Mesenchymal stem cell (in vitro differentiated cells and primary cell): Measurements from ENCODE around the gene KDM3A.

Experiments used
- DNase-seq: peaks from one replicate; pipeline ENCODE4 v3.0.0-alpha.2; 2013
- H2AFZ ChIP-seq: one replicate; pipeline ENCODE4 v1.6.1; 2013; ENCODE audit warnings: low read depth, mild to moderate bottlenecking, control low read depth, inconsistent platforms, low read length, moderate library complexity
- H2AK5ac ChIP-seq: 2 replicates; pipeline ENCODE4 v1.6.1; 2013; ENCODE audit warnings: low read length, moderate library complexity, mild to moderate bottlenecking, inconsistent platforms; ENCODE audit not compliant: severe bottlenecking
- H2BK120ac ChIP-seq: one replicate; pipeline ENCODE4 v1.6.1; 2013; ENCODE audit warnings: low read depth, mild to moderate bottlenecking, inconsistent platforms, low read length, moderate library complexity
- H2BK12ac ChIP-seq, 2 experiments: one replicate each; pipeline ENCODE4 v1.6.1; 2013; ENCODE audit warnings: inconsistent platforms in 2 of 2, low read length in 2 of 2, mild to moderate bottlenecking in 2 of 2, moderate library complexity in 2 of 2, control low read depth in 1 of 2
- H2BK15ac ChIP-seq: one replicate; pipeline ENCODE4 v1.6.1; 2013; ENCODE audit warnings: mild to moderate bottlenecking, low read depth, inconsistent platforms; ENCODE audit not compliant: poor library complexity, severe bottlenecking
- H2BK5ac ChIP-seq: 2 replicates; pipeline ENCODE4 v1.6.1; 2013; ENCODE audit warnings: low read depth, mild to moderate bottlenecking, low read length, control low read depth, inconsistent platforms; ENCODE audit not compliant: poor library complexity, severe bottlenecking
- H3K14ac ChIP-seq, 2 experiments: one replicate each; pipeline ENCODE4 v1.6.1; 2013; ENCODE audit warnings: inconsistent platforms in 2 of 2, low read length in 2 of 2, control low read depth in 1 of 2, mild to moderate bottlenecking in 1 of 2, moderate library complexity in 1 of 2
- H3K18ac ChIP-seq, 2 experiments: one replicate each; pipeline ENCODE4 v1.6.1; 2013; ENCODE audit warnings: inconsistent platforms in 2 of 2, low read length in 2 of 2, control low read depth in 1 of 2, low read depth in 1 of 2, mild to moderate bottlenecking in 1 of 2
- H3K23ac ChIP-seq, 2 experiments: one replicate each; pipeline ENCODE4 v1.6.1; 2013; ENCODE audit warnings: inconsistent platforms in 2 of 2, low read length in 2 of 2, mild to moderate bottlenecking in 2 of 2, moderate library complexity in 2 of 2, control low read depth in 1 of 2
- H3K27ac ChIP-seq: 2 replicates; pipeline ENCODE4 v1.5.1; 2013; ENCODE audit warnings: mild to moderate bottlenecking, moderate library complexity, low read length, control low read depth, inconsistent platforms; ENCODE audit not compliant: poor library complexity, severe bottlenecking
- H3K27me3 ChIP-seq, 2 experiments: 2 replicates each; pipeline versions ENCODE4 v1.6.1 to v1.7.0; 2013; ENCODE audit warnings: low read length in 2 of 2, mild to moderate bottlenecking in 2 of 2, moderate library complexity in 2 of 2, control low read depth in 1 of 2, inconsistent platforms in 1 of 2; ENCODE audit not compliant: control insufficient read depth in 1 of 2, insufficient read depth in 1 of 2
- H3K36me3 ChIP-seq, 2 experiments: 2 replicates each; pipeline versions ENCODE4 v1.6.1 to v1.7.0; 2013; ENCODE audit warnings: low read length in 2 of 2, control low read depth in 1 of 2, inconsistent platforms in 1 of 2, low read depth in 1 of 2, mild to moderate bottlenecking in 1 of 2; ENCODE audit not compliant: insufficient read depth in 2 of 2, control insufficient read depth in 1 of 2
- H3K4ac ChIP-seq, 2 experiments: one replicate each; pipeline ENCODE4 v1.6.1; 2013; ENCODE audit warnings: inconsistent platforms in 2 of 2, low read length in 2 of 2, mild to moderate bottlenecking in 2 of 2, moderate library complexity in 2 of 2, control low read depth in 1 of 2, low read depth in 1 of 2
- H3K4me1 ChIP-seq: 2 replicates; pipeline ENCODE4 v1.6.1; 2013; ENCODE audit warnings: low read depth, low read length, control low read depth; ENCODE audit not compliant: control insufficient read depth, insufficient read depth
- H3K4me2 ChIP-seq: 2 replicates; pipeline ENCODE4 v1.6.1; 2013; ENCODE audit warnings: low read length, mild to moderate bottlenecking, inconsistent platforms; ENCODE audit not compliant: poor library complexity, severe bottlenecking
- H3K4me3 ChIP-seq, 2 experiments: 2 replicates each; pipeline versions ENCODE4 v1.5.1 to v1.7.0; 2013; ENCODE audit warnings: low read length in 2 of 2, mild to moderate bottlenecking in 2 of 2, control low read depth in 1 of 2, low read depth in 1 of 2; ENCODE audit not compliant: insufficient read depth in 1 of 2
- H3K79me1 ChIP-seq: replicated peaks from 2 replicates; pipeline ENCODE4 v1.6.1; 2013; ENCODE audit warnings: mild to moderate bottlenecking, control low read depth, low read length, inconsistent platforms; ENCODE audit not compliant: poor library complexity, severe bottlenecking
- H3K9ac ChIP-seq: 2 replicates; pipeline ENCODE4 v1.7.0; 2013; ENCODE audit warnings: mild to moderate bottlenecking, low read length, moderate library complexity
- H3K9me3 ChIP-seq: 2 replicates; pipeline ENCODE4 v1.7.0; 2013; ENCODE audit warnings: mild to moderate bottlenecking, low read length; ENCODE audit not compliant: control insufficient read depth
- H4K8ac ChIP-seq: one replicate; pipeline ENCODE4 v1.6.1; 2013; ENCODE audit warnings: inconsistent platforms, mild to moderate bottlenecking, low read length, moderate library complexity
- H4K91ac ChIP-seq: one replicate; pipeline ENCODE4 v1.6.1; 2013; ENCODE audit warnings: mild to moderate bottlenecking, low read length, inconsistent platforms
- WGBS: methylation state at CpG from one replicate; pipeline ENCODE4 v1.1.7; 2013; ENCODE audit warnings: mixed read lengths; 5-methylcytosine and 5-hydroxymethylcytosine counted together

KDM3A gene

GRCh38 chr2:86520153-86520552, 79.0 kb downstream of the KDM3A start:
- Histone ChIP-seq H3K9me3 (peaks cover 7% of the 10 kb centered on the region), H3K4me1 (no peaks in the 10 kb centered on the region), H3K9ac (no peak overlapping the region), H3K18ac (no peak overlapping the region), H3K79me1 (peaks cover 13% of the 10 kb centered on the region), H3K4me3 (no peak overlapping the region), H3K27ac (no peak overlapping the region), H3K23ac (no peak overlapping the region), H2BK15ac (no peak overlapping the region), H4K91ac (no peak overlapping the region), H3K4ac (no peak overlapping the region), H2BK120ac (no peak overlapping the region), H2AK5ac (no peak overlapping the region), H4K8ac (no peak overlapping the region), H2BK12ac (no peak overlapping the region), H3K4me2 (no peak overlapping the region), H3K36me3 (peaks cover 0 to 15% of the 10 kb centered on the region in 2 experiments), H3K14ac (no peak overlapping the region), H2AFZ (no peak overlapping the region), H3K27me3 (no peaks in the 10 kb centered on the region), H2BK5ac (no peak overlapping the region)
- no peak for DNase-seq
- no CpG with 5 or more reads among the region's 1 CpG for WGBS

- Histone ChIP-seq H3K27me3 (no peaks in the 10 kb centered on the region), H3K23ac (no peak overlapping the region), H4K91ac (no peak overlapping the region), H3K18ac (no peak overlapping the region), H3K9ac (no peak overlapping the region), H3K27ac (no peak overlapping the region), H4K8ac (no peak overlapping the region), H3K14ac (no peak overlapping the region), H2AFZ (no peak overlapping the region), H2BK120ac (no peak overlapping the region), H2AK5ac (no peak overlapping the region), H2BK5ac (no peak overlapping the region), H3K36me3 (peaks cover 0 to 32% of the 10 kb centered on the region in 2 experiments), H3K4me3 (no peak overlapping the region), H3K4me1 (no peaks in the 10 kb centered on the region), H3K79me1 (peaks cover 11% of the 10 kb centered on the region), H3K9me3 (peaks cover 7% of the 10 kb centered on the region), H2BK15ac (no peak overlapping the region), H2BK12ac (no peak overlapping the region), H3K4ac (no peak overlapping the region), H3K4me2 (no peak overlapping the region)
- no peak for DNase-seq
- WGBS = 100% methylated on average over 1 of the region's 1 CpG
These were observed 80.8 kb downstream of the KDM3A start for GRCh38 chr2:86521922-86522321.

DNA sequence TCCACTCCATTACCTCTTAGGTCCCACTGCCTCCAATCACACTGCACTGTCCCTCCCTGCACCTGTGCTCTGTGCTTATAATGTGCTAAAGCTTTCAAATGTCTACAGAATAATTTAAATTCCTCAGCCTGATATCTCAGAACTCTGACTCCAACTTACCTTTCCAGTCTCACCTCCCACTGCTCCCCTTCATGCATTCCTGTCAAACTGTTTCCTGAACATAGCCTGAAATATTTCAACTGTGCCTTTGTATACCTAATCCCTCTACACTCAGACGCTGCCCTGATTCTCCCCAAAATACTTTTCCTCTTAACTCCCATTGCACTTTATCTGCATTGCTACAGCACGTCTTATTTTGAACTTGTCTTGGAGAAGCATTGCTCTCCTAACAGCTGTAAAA, 81.5 kb downstream of the KDM3A start:
- H3K9me3 ChIP-seq = peaks cover 7% of the 10 kb centered on the region
- no peak overlapping the region for H2BK120ac ChIP-seq
- H4K91ac ChIP-seq = no peak overlapping the region
- H3K27me3 ChIP-seq = no peaks in the 10 kb centered on the region
- H2BK15ac ChIP-seq = no peak overlapping the region
- no peak overlapping the region for H3K9ac ChIP-seq
- no peak overlapping the region for H2BK5ac ChIP-seq
- no peak overlapping the region for H3K23ac ChIP-seq
- H2AFZ ChIP-seq = no peak overlapping the region
- no peak overlapping the region for H3K4me3 ChIP-seq
- no peaks in the 10 kb centered on the region for H3K4me1 ChIP-seq
- no peak overlapping the region for H3K14ac ChIP-seq
- H2BK12ac ChIP-seq = no peak overlapping the region
- H3K27ac ChIP-seq = no peak overlapping the region
- H3K4ac ChIP-seq = no peak overlapping the region
- no peak overlapping the region for H4K8ac ChIP-seq
- peaks cover 9% of the 10 kb centered on the region for H3K79me1 ChIP-seq
- WGBS = 93% methylated on average over 2 of the region's 2 CpGs
- H3K36me3 ChIP-seq = peaks cover 0 to 40% of the 10 kb centered on the region in 2 experiments
- H2AK5ac ChIP-seq = no peak overlapping the region
- DNase-seq = no peak
- no peak overlapping the region for H3K4me2 ChIP-seq
- no peak overlapping the region for H3K18ac ChIP-seq

DNA sequence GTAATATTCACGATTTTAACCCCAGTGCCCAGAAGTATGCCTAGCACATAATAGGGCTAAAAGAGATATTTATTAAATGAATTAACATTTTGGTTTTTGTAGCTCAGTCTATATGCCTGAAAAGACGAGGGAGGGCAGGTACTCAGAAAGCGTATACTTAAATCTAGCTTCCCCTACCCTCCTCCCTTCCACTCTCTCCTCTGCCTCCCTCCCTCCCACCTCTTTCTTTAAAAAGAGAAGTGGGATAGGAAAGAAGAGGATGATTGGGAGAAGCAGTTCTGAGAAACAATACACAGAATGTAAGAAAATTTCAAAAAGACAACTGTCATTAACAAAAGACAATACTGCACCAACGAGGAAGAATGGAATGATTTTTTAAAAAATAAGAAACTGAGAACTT, 82.3 kb downstream of the KDM3A start:
- Histone ChIP-seq H3K9me3 (peaks cover 7% of the 10 kb centered on the region), H2BK120ac (no peak overlapping the region), H3K23ac (no peak overlapping the region), H3K9ac (no peak overlapping the region), H4K91ac (no peak overlapping the region), H3K4me3 (no peak overlapping the region), H3K4me2 (no peak overlapping the region), H3K36me3 (peaks cover 0 to 46% of the 10 kb centered on the region in 2 experiments), H2BK15ac (no peak overlapping the region), H3K14ac (no peak overlapping the region), H3K27me3 (no peaks in the 10 kb centered on the region), H3K79me1 (peaks cover 8% of the 10 kb centered on the region), H4K8ac (no peak overlapping the region), H3K18ac (no peak overlapping the region), H3K4me1 (no peaks in the 10 kb centered on the region), H2AFZ (no peak overlapping the region), H3K27ac (no peak overlapping the region), H2AK5ac (no peak overlapping the region), H2BK5ac (no peak overlapping the region), H2BK12ac (no peak overlapping the region), H3K4ac (no peak overlapping the region)
- no peak for DNase-seq
- no CpG with 5 or more reads among the region's 4 CpGs for WGBS
